ENCODE measurements around the gene ELK4. TPM values are rescaled to one million over a fixed set of nuclear protein-coding genes. Genes with fewer than 3 reads are reported as not detected.

ELK4 gene
- total and polyA plus RNA-seq, 11 donors: 5.0 to 54.9 (median 35.7) TPM

- ATAC-seq (no peak), DNase-seq (peak in 1 of 5 donors; percentile 3)
- Histone ChIP-seq H3K27ac (no peak overlapping the region), H3K4me3 (no peak overlapping the region), H3K36me3 (no peaks in the 10 kb centered on the region), H3K27me3 (peaks cover 4 to 32% (median 13%) of the 10 kb centered on the region in 9 donors), H3K4me1 (peaks cover 0 to 7% (median 0%) of the 10 kb centered on the region in 12 donors), H3K9me3 (peaks cover 0 to 35% (median 16%) of the 10 kb centered on the region in 12 donors)
- WGBS, 4 donors: 58 to 82% (median 74%) methylated on average over 5 of the region's 5 CpGs
- TF ChIP-seq POLR2A (IDR thresholded peaks at IDR 0.05) (no peak), CTCF (IDR thresholded peaks at IDR 0.05) (no peak)
- intact Hi-C loops (cut with DNase I): no loop called here
Measured at GRCh38 chr1:205563927-205564441, 67.8 kb downstream of the ELK4 start.

- TF ChIP-seq POLR2A (IDR thresholded peaks at IDR 0.05) (no peak), CTCF (IDR thresholded peaks at IDR 0.05) (no peak)
- peaks cover 0 to 35% (median 16%) of the 10 kb centered on the region in 12 donors for H3K9me3 ChIP-seq
- 88 to 93% (median 90%) methylated on average over 1 of the region's 1 CpG for WGBS, 4 donors
- peaks cover 0 to 14% (median 0%) of the 10 kb centered on the region in 9 donors for H3K27me3 ChIP-seq
- no peak for ATAC-seq
- H3K4me1 ChIP-seq: no peaks in the 10 kb centered on the region
- no peak overlapping the region for H3K4me3 ChIP-seq
- DNase-seq: no peak
- no peak overlapping the region for H3K27ac ChIP-seq
- intact Hi-C loops (cut with DNase I): no loop called here
- no peaks in the 10 kb centered on the region for H3K36me3 ChIP-seq
Measured at GRCh38 chr1:205561501-205562203, 70.2 kb downstream of the ELK4 start.

Other genes starting within 250 kb of the ELK4 start
- 1 to 10 TPM in 1 of 9 donors, not detected in 8; 2.5 TPM for gene LEMD1, start 210.0 kb downstream of the ELK4 start, total RNA-seq
- not detected for gene LEMD1, start 210.0 kb downstream of the ELK4 start, polyA plus RNA-seq
- under 1 TPM in 1 of 9 donors, not detected in 8; 0.27 TPM for gene BLACAT1, start 176.0 kb downstream of the ELK4 start, total RNA-seq
- gene BLACAT1, start 176.0 kb downstream of the ELK4 start, polyA plus RNA-seq: not detected
- gene CDK18, start 127.3 kb downstream of the ELK4 start, total RNA-seq: 100 to 1,000 TPM; 106 to 198 (median 141) TPM
- 100 to 1,000 TPM in 1 of 2 donors, 10 to 100 TPM in 1; 62.5 to 147 TPM for gene CDK18, start 127.3 kb downstream of the ELK4 start, polyA plus RNA-seq
- 1 to 10 TPM; 1.2 to 6.1 (median 2.6) TPM for gene SLC45A3, start 48.5 kb upstream of the ELK4 start, total RNA-seq
- gene SLC45A3, start 48.5 kb upstream of the ELK4 start, polyA plus RNA-seq: 1 to 10 TPM; 2.6 to 3.3 TPM
- gene NUCKS1, start 118.2 kb upstream of the ELK4 start, total RNA-seq: 100 to 1,000 TPM in 8 of 9 donors, 10 to 100 TPM in 1; 83.8 to 240 (median 198) TPM
- 10 to 100 TPM; 73.4 to 75.3 TPM for gene NUCKS1, start 118.2 kb upstream of the ELK4 start, polyA plus RNA-seq
- gene RAB29, start 143.5 kb upstream of the ELK4 start, total RNA-seq: 10 to 100 TPM; 13.8 to 26.0 (median 16.6) TPM
- gene RAB29, start 143.5 kb upstream of the ELK4 start, polyA plus RNA-seq: 10 to 100 TPM in 1 of 2 donors, 1 to 10 TPM in 1; 6.5 to 13.1 TPM
- gene SLC41A1, start 181.2 kb upstream of the ELK4 start, total RNA-seq: 100 to 1,000 TPM; 247 to 442 (median 333) TPM
- 100 to 1,000 TPM; 146 to 198 TPM for gene SLC41A1, start 181.2 kb upstream of the ELK4 start, polyA plus RNA-seq
- 1 to 10 TPM in 2 of 9 donors, under 1 TPM in 6, not detected in 1; 0.45 to 1.4 (median 0.78) TPM for gene PM20D1, start 218.1 kb upstream of the ELK4 start, total RNA-seq
- under 1 TPM; 0.28 to 0.65 TPM for gene PM20D1, start 218.1 kb upstream of the ELK4 start, polyA plus RNA-seq

Measured in heart left ventricle (tissue), 16 donors.